Parathyroid adenoma (tissue), 2 donors: ENCODE measurements around the gene GNPNAT1.

Source experiments
- H2AFZ ChIP-seq: fragments of 300-600 bp; sonication (generic); one replicate; pipeline ENCODE4 v1.7.0; 2017; ENCODE audit warnings: antibody characterized with exemption, mild to moderate bottlenecking
- H3K27ac ChIP-seq: fragments of 300-600 bp; sonication (generic); one replicate; pipeline ENCODE4 v1.7.0; 2017
- H3K27me3 ChIP-seq: fragments of 300-600 bp; sonication (generic); one replicate; pipeline ENCODE4 v1.7.0; 2017; ENCODE audit warnings: low read length; ENCODE audit not compliant: control insufficient read depth, insufficient read depth
- H3K36me3 ChIP-seq: fragments of 300-600 bp; sonication (generic); one replicate; pipeline ENCODE4 v1.7.0; 2017; ENCODE audit warnings: low read length; ENCODE audit not compliant: control insufficient read depth, insufficient read depth
- H3K4me1 ChIP-seq: fragments of 300-600 bp; sonication (generic); one replicate; pipeline ENCODE4 v1.7.0; 2017; ENCODE audit warnings: control low read depth
- H3K4me2 ChIP-seq: fragments of 300-600 bp; sonication (generic); one replicate; pipeline ENCODE4 v1.7.0; 2017; ENCODE audit warnings: low read length
- H3K4me3 ChIP-seq: fragments of 300-600 bp; sonication (generic); one replicate; pipeline ENCODE4 v1.7.0; 2017; ENCODE audit warnings: low read depth, low read length
- H3K79me2 ChIP-seq: fragments of 300-600 bp; sonication (generic); one replicate; pipeline ENCODE4 v1.7.0; 2017; ENCODE audit warnings: control low read depth
- H3K9ac ChIP-seq: fragments of 300-600 bp; sonication (generic); one replicate; pipeline ENCODE4 v1.7.0; 2017; ENCODE audit warnings: mild to moderate bottlenecking
- H3K9me3 ChIP-seq: fragments of 300-600 bp; sonication (generic); one replicate; pipeline ENCODE4 v1.7.0; 2017; ENCODE audit warnings: low read length; ENCODE audit not compliant: control insufficient read depth
- TF ChIP-seq, protein P1 (sequence below): fragments of 300-600 bp; sonication (generic); IDR thresholded peaks from one replicate; pipeline ENCODE4 v1.7.0; 2017; ENCODE audit warnings: antibody characterized with exemption, mild to moderate bottlenecking
- donor health status: primary hyperparathyroidism.

GNPNAT1 gene

GRCh38 chr14:52835122-52835903 lies 43.9 kb upstream of the GNPNAT1 start:
- Histone ChIP-seq H3K4me3 (no peak overlapping the region), H2AFZ (no peak overlapping the region), H3K9me3 (no peaks in the 10 kb centered on the region), H3K9ac (no peak overlapping the region), H3K27ac (no peak overlapping the region), H3K79me2 (no peaks in the 10 kb centered on the region), H3K27me3 (no peaks in the 10 kb centered on the region), H3K36me3 (no peaks in the 10 kb centered on the region), H3K4me1 (no peaks in the 10 kb centered on the region), H3K4me2 (no peak overlapping the region)
- TF ChIP-seq, protein P1, sequence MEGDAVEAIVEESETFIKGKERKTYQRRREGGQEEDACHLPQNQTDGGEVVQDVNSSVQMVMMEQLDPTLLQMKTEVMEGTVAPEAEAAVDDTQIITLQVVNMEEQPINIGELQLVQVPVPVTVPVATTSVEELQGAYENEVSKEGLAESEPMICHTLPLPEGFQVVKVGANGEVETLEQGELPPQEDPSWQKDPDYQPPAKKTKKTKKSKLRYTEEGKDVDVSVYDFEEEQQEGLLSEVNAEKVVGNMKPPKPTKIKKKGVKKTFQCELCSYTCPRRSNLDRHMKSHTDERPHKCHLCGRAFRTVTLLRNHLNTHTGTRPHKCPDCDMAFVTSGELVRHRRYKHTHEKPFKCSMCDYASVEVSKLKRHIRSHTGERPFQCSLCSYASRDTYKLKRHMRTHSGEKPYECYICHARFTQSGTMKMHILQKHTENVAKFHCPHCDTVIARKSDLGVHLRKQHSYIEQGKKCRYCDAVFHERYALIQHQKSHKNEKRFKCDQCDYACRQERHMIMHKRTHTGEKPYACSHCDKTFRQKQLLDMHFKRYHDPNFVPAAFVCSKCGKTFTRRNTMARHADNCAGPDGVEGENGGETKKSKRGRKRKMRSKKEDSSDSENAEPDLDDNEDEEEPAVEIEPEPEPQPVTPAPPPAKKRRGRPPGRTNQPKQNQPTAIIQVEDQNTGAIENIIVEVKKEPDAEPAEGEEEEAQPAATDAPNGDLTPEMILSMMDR = no peak

GRCh38 chr14:52834440-52834842 lies 43.0 kb upstream of the GNPNAT1 start:
- Histone ChIP-seq H3K79me2 (no peaks in the 10 kb centered on the region), H3K27ac (no peak overlapping the region), H3K4me1 (no peaks in the 10 kb centered on the region), H3K9me3 (no peaks in the 10 kb centered on the region), H3K27me3 (no peaks in the 10 kb centered on the region), H3K9ac (no peak overlapping the region), H3K36me3 (no peaks in the 10 kb centered on the region), H3K4me2 (no peak overlapping the region), H2AFZ (no peak overlapping the region), H3K4me3 (no peak overlapping the region)
- TF ChIP-seq, protein P1 = no peak

GRCh38 chr14:52833891-52834290 lies 42.5 kb upstream of the GNPNAT1 start:
- Histone ChIP-seq H3K27me3 (no peaks in the 10 kb centered on the region), H2AFZ (no peak overlapping the region), H3K27ac (no peak overlapping the region), H3K4me2 (no peak overlapping the region), H3K79me2 (no peaks in the 10 kb centered on the region), H3K4me3 (no peak overlapping the region), H3K36me3 (no peaks in the 10 kb centered on the region), H3K4me1 (no peaks in the 10 kb centered on the region), H3K9me3 (no peaks in the 10 kb centered on the region), H3K9ac (no peak overlapping the region)
- TF ChIP-seq, protein P1 = no peak

DNA sequence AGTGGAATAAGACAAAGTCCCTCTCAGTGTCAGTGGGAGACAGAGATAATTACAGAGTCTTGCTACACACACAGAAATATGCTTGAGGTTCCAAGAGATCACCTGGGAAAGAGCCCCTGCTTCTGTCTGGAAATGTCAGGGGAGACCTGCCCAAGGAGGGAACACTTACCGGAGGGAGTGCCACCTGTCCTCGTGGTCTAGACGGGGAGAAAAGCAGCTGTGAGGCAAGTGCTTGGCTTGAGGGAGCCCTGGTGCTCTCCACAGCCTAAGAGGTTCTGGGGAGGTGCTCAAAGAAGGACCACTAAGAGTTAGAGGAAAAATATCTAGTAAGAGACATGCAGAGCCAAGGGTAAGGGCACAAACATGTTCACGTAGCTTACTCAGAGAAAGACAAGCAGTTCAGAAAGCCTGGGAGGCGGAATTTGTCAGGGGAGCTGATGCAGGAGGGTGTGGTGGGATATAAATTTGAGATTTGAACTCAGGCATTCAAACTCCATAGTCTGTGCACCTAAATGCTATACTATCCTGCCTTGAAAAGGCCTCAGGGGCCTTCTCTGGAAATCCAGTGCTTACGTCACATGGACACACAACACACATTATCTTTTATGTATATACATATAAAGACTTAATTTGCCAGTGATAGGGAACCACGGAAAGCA lies 38.2 kb upstream of the GNPNAT1 start:
- no peak overlapping the region for H3K4me2 ChIP-seq
- no peak overlapping the region for H3K9ac ChIP-seq
- no peaks in the 10 kb centered on the region for H3K36me3 ChIP-seq
- no peak overlapping the region for H2AFZ ChIP-seq
- TF ChIP-seq, protein P1 = no peak
- no peak overlapping the region for H3K27ac ChIP-seq
- H3K27me3 ChIP-seq = no peaks in the 10 kb centered on the region
- no peak overlapping the region for H3K4me3 ChIP-seq
- H3K79me2 ChIP-seq = no peaks in the 10 kb centered on the region
- no peaks in the 10 kb centered on the region for H3K4me1 ChIP-seq
- H3K9me3 ChIP-seq = no peaks in the 10 kb centered on the region
